NCI-H1092 (cell line): Measurements from ENCODE around the gene NKD1.

ENCODE experiments used
- DNase-seq: peaks from one replicate; lab custom pipeline; 2025; lab: John Stamatoyannopoulos, UW

Gene NKD1

DNA sequence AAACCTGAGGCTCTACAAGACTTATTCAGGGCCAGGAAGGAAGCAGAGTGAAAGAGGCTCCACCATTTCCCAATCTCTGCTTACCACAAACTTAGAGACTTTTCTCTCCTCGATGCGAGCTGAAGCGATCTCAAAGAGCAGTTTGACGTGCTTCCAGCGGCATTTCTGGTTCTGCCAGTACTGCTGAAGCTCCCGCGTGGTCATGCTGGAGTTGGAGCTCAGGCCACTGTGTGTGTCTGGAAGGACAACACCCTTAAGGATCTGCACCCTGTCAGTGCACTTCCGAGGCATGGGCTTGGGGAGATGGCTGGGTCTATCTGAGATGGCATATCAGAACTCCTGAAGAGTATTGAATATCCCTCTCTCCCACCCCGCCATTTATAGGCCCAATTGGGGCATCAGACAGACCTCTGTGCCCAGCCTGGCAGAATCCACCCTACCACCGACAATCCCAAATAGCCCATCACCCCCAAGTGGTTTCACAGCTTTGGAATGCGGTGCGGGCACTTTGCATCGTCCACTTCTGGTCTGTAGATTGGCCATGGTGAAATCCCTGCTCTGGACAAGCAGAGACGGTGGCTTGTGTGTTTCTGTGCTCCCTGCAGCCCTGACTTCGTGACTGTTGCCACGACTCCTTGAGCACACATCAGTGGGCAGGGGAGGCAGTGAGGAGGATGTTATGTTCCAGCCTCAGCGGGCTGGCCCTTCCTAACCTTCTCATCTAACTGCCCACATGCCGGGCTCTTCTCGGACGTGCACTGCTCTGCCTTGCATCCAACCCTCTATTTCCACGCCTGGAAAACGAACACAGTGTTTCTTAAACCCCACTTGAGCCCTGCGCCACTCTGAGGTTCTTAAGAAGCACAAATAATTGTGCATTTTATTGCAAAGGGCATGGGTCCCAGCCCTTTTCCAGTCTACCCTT is 127.8 kb downstream of the NKD1 start:
- DNase-seq, result no peak

GRCh38 chr16:50676684-50677225 is 128.6 kb downstream of the NKD1 start:
- DNase-seq, result no peak

- no peak for DNase-seq
Measured at GRCh38 chr16:50677351-50677750, 129.2 kb downstream of the NKD1 start.

DNA sequence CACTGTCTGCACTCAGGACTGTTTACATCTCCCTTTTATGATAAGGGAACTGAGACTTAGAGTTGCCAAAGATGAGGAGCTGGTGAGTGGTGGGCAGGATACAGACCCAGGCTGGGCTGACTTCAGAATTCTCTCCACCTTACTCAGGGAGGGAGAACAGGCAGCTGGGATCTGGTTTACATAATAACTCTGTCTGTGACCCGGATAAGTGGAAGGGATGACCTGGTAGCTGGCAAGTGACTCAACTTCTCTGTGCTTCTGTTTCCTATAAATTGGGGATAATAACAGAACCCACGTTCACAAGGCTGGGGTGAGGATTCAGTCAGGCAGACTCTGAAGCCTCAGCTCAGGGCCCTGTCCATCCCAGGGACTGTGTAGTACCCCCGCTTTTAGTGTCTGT is 130.3 kb downstream of the NKD1 start:
- no peak for DNase-seq

- DNase-seq, result no peak
Measured at GRCh38 chr16:50679266-50679665, 131.1 kb downstream of the NKD1 start.

DNA sequence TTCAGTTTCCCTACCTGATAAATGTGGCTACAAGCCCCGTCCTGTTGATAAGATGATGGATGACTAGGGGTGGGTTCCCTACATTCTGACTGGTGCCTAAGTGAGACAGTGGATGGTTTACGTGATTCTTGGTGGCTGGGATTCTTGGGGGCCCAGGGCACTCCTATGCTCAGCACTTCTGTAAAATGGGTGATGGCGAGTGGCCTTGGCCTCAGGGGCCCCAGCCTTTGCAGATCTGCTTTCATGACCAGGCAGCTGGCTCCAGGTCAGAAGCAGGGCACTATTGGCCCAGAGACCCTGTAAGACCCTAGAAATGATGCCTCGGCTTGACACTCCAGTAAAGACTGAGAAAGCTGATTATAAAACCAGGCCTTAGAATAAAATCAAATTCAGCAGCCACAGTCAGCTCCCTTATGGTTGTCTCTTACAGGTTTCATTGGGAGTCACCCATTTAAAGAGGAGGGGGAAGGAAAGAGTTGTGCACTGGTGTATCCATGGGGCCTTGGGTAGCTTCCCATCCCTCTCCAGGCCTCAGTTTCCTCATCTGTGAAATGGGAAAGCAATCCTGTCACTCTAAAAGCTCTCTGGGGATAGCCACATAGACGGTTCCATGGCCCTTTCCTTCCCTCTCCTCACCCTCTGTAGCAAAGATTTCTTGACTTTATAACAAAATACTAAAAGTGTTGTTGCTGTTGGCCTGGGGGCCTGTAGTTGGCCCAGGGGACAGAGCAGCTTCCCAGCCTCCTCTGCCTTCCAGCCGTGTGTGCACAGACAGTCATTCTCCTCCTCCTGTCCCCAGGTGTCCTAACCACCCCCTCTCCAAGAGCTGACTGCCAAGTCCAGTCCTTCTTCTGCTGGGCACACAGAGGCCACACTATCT is 131.7 kb downstream of the NKD1 start:
- DNase-seq, result no peak

DNA sequence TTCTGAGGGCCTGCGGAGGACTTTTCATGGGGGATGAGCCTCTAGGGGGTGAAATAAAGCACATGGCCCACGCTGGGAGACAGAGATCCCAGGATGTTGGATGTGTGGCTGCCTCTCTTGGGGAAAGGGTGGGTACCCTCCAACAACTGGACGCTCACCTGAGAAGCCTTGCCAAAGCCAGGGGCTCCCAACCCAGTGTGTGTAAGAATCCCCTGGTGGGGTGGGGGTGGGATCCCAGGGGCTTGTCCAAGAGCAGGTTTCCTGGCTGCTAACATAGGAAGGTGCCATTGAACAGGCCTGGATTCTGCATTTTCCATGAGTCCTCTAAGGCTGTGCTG is 132.3 kb downstream of the NKD1 start:
- no peak for DNase-seq

- no peak for DNase-seq
Measured at GRCh38 chr16:50681021-50681885, 133.1 kb downstream of the NKD1 start, which contains the start of gene SNX20. Gene SNX20 (minus strand): TSS chr16:50681312. CDS start chr16:50677526, 3,786 bp downstream.

- DNase-seq, result no peak
Measured at GRCh38 chr16:50683689-50684374, 135.6 kb downstream of the NKD1 start.

- no peak for DNase-seq
Measured at GRCh38 chr16:50684823-50685461, 136.7 kb downstream of the NKD1 start.

GRCh38 chr16:50685462-50686063 is 137.4 kb downstream of the NKD1 start:
- no peak for DNase-seq

DNA sequence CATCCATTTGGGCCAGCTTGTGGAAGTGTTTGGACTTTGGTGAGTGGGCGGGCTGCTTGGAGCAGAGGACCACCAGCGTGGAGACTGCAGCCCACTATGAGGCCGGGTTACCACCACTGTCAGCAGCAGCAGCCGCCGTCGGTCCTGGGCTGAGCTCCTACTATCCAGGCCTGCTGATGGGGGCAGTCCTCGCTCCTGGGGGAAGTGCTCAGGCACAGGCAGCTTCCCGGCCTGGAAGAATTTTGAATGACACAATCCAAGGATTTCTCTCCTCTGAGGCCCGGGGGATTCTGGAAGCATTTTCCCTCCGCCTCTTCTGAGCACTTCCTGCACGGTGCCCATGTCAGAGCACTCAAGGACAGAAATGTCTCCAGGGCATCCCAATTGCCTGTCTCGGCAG is 139.9 kb downstream of the NKD1 start:
- no peak for DNase-seq

GRCh38 chr16:50688867-50689266 is 140.7 kb downstream of the NKD1 start:
- DNase-seq, result no peak

DNA sequence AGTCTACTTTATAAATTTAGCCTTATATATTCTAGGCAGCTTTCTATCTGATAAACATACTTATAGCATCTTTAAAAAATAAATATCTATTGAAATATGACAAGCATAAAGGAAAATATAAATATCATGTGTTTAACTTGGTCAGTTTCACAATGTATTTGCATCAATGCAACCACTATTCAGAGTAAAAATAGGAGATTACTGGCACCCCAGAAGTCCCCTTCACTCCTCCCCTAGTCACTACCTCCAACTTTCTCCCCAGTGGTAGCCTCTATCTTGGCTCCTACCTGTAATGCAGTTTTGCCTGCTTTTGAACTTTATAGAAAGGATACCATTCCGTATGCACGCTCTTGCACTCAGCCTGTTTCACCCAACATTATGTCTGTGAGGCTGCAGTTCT is 142.0 kb downstream of the NKD1 start:
- DNase-seq, result no peak

DNA sequence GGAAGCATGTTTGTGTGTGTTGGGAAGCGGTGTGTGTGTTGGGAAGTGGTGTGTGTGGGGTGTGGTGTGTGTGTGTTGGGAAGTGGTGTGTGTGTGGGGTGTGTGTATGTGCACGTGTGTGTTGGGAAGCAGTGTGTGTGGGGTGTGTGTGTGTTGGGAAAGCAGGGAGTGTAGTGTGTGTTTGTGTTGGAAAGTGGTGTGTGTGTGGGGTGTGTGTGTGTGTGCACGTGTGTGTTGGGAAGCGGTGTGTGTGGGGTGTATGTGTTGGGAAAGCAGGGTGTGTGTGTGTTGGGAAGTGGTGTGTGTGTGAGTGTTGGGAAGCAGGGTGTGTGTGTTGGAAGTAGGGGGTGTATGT is 144.4 kb downstream of the NKD1 start:
- no peak for DNase-seq

- DNase-seq, result no peak
Measured at GRCh38 chr16:50692999-50693781, 145.0 kb downstream of the NKD1 start, which contains the start of gene NOD2. Gene NOD2 (plus strand): TSS chr16:50693606. CDS start chr16:50699496, 5,890 bp downstream.

DNA sequence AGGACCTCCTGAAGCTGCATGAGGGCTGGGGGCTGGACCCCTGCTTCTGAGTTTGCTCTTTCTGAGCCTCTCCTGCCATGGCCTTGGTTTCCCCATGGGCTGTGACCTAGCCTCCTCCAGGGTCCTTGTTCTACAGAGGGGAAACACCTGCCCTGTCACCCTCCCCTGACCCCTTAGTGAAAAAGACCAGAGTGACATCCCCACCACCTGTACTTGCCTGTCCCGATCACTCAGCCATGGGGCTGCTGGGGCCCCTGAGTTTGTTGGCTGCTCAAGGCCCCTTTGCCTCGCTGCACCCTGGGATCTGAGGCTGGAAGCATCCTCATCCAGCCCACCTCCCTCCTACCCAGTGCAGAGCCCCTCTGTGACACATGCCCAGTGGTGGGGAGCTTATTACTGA is 146.0 kb downstream of the NKD1 start:
- no peak for DNase-seq

- no peak for DNase-seq
Measured at GRCh38 chr16:50695017-50696000, 147.1 kb downstream of the NKD1 start.
